Right lobe of liver (tissue), 6 donors: Measurements from ENCODE around the gene LPCAT2. TPM values are rescaled to one million over a fixed set of nuclear protein-coding genes. Genes with fewer than 3 reads are reported as not detected.

Experiments
- ATAC-seq, 4 donors: fragments of 200-7000 bp; cut with Tn5 transposase; one replicate each; pipeline ENCODE4 v1.9.1; 2020; ENCODE audit warnings: mild to moderate bottlenecking in 4 of 4, moderate library complexity in 4 of 4
- DNase-seq, 3 donors: peaks; one replicate each; pipeline ENCODE4 v3.0.0-alpha.2; 2020
- H3K27ac ChIP-seq, 3 donors: fragments of 200-600 bp; one replicate each; pipeline ENCODE4 v1.8.0; 2022
- H3K27me3 ChIP-seq, 2 donors: fragments of 200-600 bp; one replicate each; pipeline ENCODE4 v1.8.0; 2022
- H3K36me3 ChIP-seq, 4 donors: fragments of 200-600 bp; sonication (generic) in 1 of 4; one replicate each; pipeline versions ENCODE4 v1.5.1 to v1.8.0; 2017 to 2022; ENCODE audit warnings: control low read depth in 1 of 4
- H3K4me1 ChIP-seq, 4 donors: fragments of 200-600 bp; sonication (generic) in 1 of 4; one replicate each; pipeline versions ENCODE4 v1.5.1 to v1.8.0; 2017 to 2022; ENCODE audit warnings: control low read depth in 1 of 4
- H3K4me3 ChIP-seq, 3 donors: fragments of 200-600 bp; one replicate each; pipeline ENCODE4 v1.8.0; 2022
- H3K9me3 ChIP-seq, 4 donors: fragments of 200-600 bp; sonication (generic) in 1 of 4; one replicate each; pipeline versions ENCODE4 v1.5.1 to v1.8.0; 2017 to 2022; ENCODE audit warnings: control low read depth in 1 of 4
- CTCF ChIP-seq, 4 donors: fragments of 200-600 bp in 3 of 4; fragments of 450-650 bp in 1 of 4; IDR thresholded peaks; one replicate each; pipeline versions ENCODE4 v1.5.1 to v1.8.0; 2016 to 2022; ENCODE audit warnings: antibody characterized with exemption in 4 of 4, mild to moderate bottlenecking in 2 of 4
- POLR2A ChIP-seq: fragments of 450-650 bp; IDR thresholded peaks from one replicate; pipeline ENCODE4 v1.6.1; 2017; ENCODE audit warnings: antibody characterized with exemption, mild to moderate bottlenecking
- WGBS: methylation state at CpG from one replicate; pipeline ENCODE4 v1.1.6; 2018; ENCODE audit warnings: low coverage, low lambda C conversion rate; ENCODE audit not compliant: insufficient coverage; ENCODE audit errors: missing lambda C conversion rate; 5-methylcytosine and 5-hydroxymethylcytosine counted together
- intact Hi-C, 2 donors: fragments of 100-400 bp; cut with DNase I; formaldehyde crosslinking; loops; one replicate each; pipeline versions ENCODE4 v1.11.2 to v1.14.1; 2022
- total RNA-seq, 6 experiments: library from RNA; depleted of rRNA in 2 of 6; stranded (reverse); fragments of >200 nt in 2 of 6; fragmentation: NEBNext Ultra II Directional in 3 of 6; extraction: Animal tissue kit (Norgen Biotek cat#: 25700) in 3 of 6; gene quantifications; one replicate each; pipeline versions ENCODE4 v1.1.0 to v1.2.4, GENCODE V29; 2016 to 2023
- donor health status: DM: no; HTN: yes; CAD: no.
- donor health status: DM: no; HTN: no; CAD: no.
- donor health status: DM: no; HTN: no; CAD: no.
- donor health status: DM: no; HTN: yes; CAD: no.
- donor health status: DM: no; HTN: yes; CAD: no.

LPCAT2 gene
- total RNA-seq, 6 experiments from 2014 or later, result 1.8 to 5.1 (median 2.7) TPM

- Histone ChIP-seq H3K27me3 (no peaks in the 10 kb centered on the region), H3K9me3 (no peaks in the 10 kb centered on the region), H3K27ac (no peak overlapping the region), H3K4me1 (no peaks in the 10 kb centered on the region), H3K4me3 (no peak overlapping the region), H3K36me3 (no peaks in the 10 kb centered on the region)
- 72% methylated on average over 11 of the region's 13 CpGs for WGBS
- intact Hi-C loops, result no loop called here
- DNase-seq, result no peak
- ATAC-seq, result no peak
- TF ChIP-seq POLR2A (no peak), CTCF (IDR thresholded peaks at IDR 0.05) (no peak)
These were observed 21.6 kb upstream of the LPCAT2 start for GRCh38 chr16:55487048-55487803.

- 79% methylated on average over 2 of the region's 12 CpGs for WGBS
- peak in 1 of 3 donors; percentile 19 for DNase-seq
These were observed 20.6 kb upstream of the LPCAT2 start for GRCh38 chr16:55488306-55488705.

GRCh38 chr16:55489119-55489955 lies 19.5 kb upstream of the LPCAT2 start:
- Histone ChIP-seq H3K36me3 (no peaks in the 10 kb centered on the region), H3K4me1 (no peaks in the 10 kb centered on the region), H3K9me3 (no peaks in the 10 kb centered on the region), H3K27me3 (no peaks in the 10 kb centered on the region), H3K4me3 (no peak overlapping the region), H3K27ac (no peak overlapping the region)
- TF ChIP-seq CTCF (IDR thresholded peaks at IDR 0.05) (no peak), POLR2A (no peak)
- ATAC-seq, result no peak
- intact Hi-C loops, result no loop called here
- no peak for DNase-seq
- WGBS, result 82% methylated on average over 11 of the region's 14 CpGs

More at GRCh38 chr16:55488306-55488705, 20.6 kb upstream of the LPCAT2 start:
- Histone ChIP-seq H3K27ac (no peak overlapping the region), H3K9me3 (no peaks in the 10 kb centered on the region), H3K36me3 (no peaks in the 10 kb centered on the region), H3K27me3 (no peaks in the 10 kb centered on the region), H3K4me1 (no peaks in the 10 kb centered on the region), H3K4me3 (no peak overlapping the region)
- no peak for ATAC-seq
- intact Hi-C loops, result no loop called here
- no peak for TF ChIP-seq POLR2A
- TF ChIP-seq CTCF (IDR thresholded peaks at IDR 0.05), result no peak

GRCh38 chr16:55489956-55490265 lies 19.0 kb upstream of the LPCAT2 start:
- no peaks in the 10 kb centered on the region for H3K27me3 ChIP-seq
- DNase-seq, result no peak
- H3K4me3 ChIP-seq, result no peak overlapping the region
- no peaks in the 10 kb centered on the region for H3K4me1 ChIP-seq
- no peaks in the 10 kb centered on the region for H3K9me3 ChIP-seq
- no CpG with 5 or more reads among the region's 2 CpGs for WGBS
- no peak overlapping the region for H3K27ac ChIP-seq
- intact Hi-C loops, result no loop called here
- no peaks in the 10 kb centered on the region for H3K36me3 ChIP-seq
- TF ChIP-seq CTCF (IDR thresholded peaks at IDR 0.05), result no peak
- ATAC-seq, result no peak
